DOHH2 (cell line): Measurements from ENCODE around the gene S100Z.

Experiments used
- H3F3A ChIP-seq: fragments of 200-600 bp; sonication (generic), shearing (Covaris generic); 2 replicates; pipeline ENCODE4 v1.6.0; 2016; ENCODE audit warnings: antibody characterized with exemption, mild to moderate bottlenecking; ENCODE audit not compliant: control insufficient read depth, insufficient read depth
- H3K27ac ChIP-seq: fragments of 200-600 bp; sonication (generic); 2 replicates; pipeline ENCODE4 v1.5.1; 2014; ENCODE audit warnings: low read depth, mild to moderate bottlenecking, low read length, moderate library complexity
- H3K27me3 ChIP-seq: fragments of 200-600 bp; sonication (generic); 2 replicates; pipeline ENCODE4 v1.6.1; 2014; ENCODE audit warnings: mild to moderate bottlenecking, low read length, mixed read lengths; ENCODE audit not compliant: control insufficient read depth
- H3K36me3 ChIP-seq: fragments of 200-600 bp; sonication (generic); 2 replicates; pipeline ENCODE4 v1.6.1; 2014; ENCODE audit warnings: mild to moderate bottlenecking, low read length, moderate library complexity, mixed read lengths; ENCODE audit not compliant: control insufficient read depth
- H3K4me1 ChIP-seq: fragments of 200-600 bp; sonication (generic); 2 replicates; pipeline ENCODE4 v1.6.1; 2014; ENCODE audit warnings: mild to moderate bottlenecking, low read length, mixed read lengths; ENCODE audit not compliant: control insufficient read depth
- H3K4me2 ChIP-seq: fragments of 200-600 bp; sonication (generic); 2 replicates; pipeline ENCODE4 v1.6.0; 2014; ENCODE audit warnings: mild to moderate bottlenecking, low read length, moderate library complexity
- H3K4me3 ChIP-seq: fragments of 200-600 bp; sonication (generic); 2 replicates; pipeline ENCODE4 v1.5.1; 2014; ENCODE audit warnings: mild to moderate bottlenecking, low read length, mixed read lengths
- H3K79me2 ChIP-seq: fragments of 200-600 bp; sonication (generic); 2 replicates; pipeline ENCODE4 v1.6.1; 2014; ENCODE audit warnings: mild to moderate bottlenecking, low read length, mixed read lengths; ENCODE audit not compliant: control insufficient read depth
- H3K9me2 ChIP-seq: fragments of 200-600 bp; sonication (generic); replicated peaks from 2 replicates; pipeline ENCODE4 v1.6.1; 2014; ENCODE audit warnings: mild to moderate bottlenecking, low read length, mixed read lengths; ENCODE audit not compliant: control insufficient read depth
- H3K9me3 ChIP-seq: fragments of 200-600 bp; sonication (generic); 2 replicates; pipeline ENCODE4 v1.6.1; 2014; ENCODE audit warnings: antibody characterized with exemption, low read length, mixed read lengths; ENCODE audit not compliant: control insufficient read depth, insufficient read depth
- H4K20me1 ChIP-seq: fragments of 200-600 bp; sonication (generic); 2 replicates; pipeline ENCODE4 v1.6.0; 2014; ENCODE audit warnings: low read depth, mild to moderate bottlenecking, antibody characterized with exemption, low read length, moderate library complexity; ENCODE audit not compliant: control insufficient read depth, insufficient read depth
- CTCF ChIP-seq: fragments of 200-600 bp; sonication (generic); IDR thresholded peaks from one replicate; pipeline ENCODE4 v1.5.1; 2014; ENCODE audit warnings: antibody characterized with exemption, mild to moderate bottlenecking, low read depth, low read length; ENCODE audit not compliant: poor library complexity, severe bottlenecking
- EZH2phosphoT487 ChIP-seq: fragments of 200-600 bp; sonication (generic); IDR thresholded peaks from 2 replicates; pipeline ENCODE4 v1.6.1; 2017; ENCODE audit warnings: borderline replicate concordance, mild to moderate bottlenecking, antibody characterized with exemption, low read length, moderate library complexity, mixed read lengths

The S100Z gene

GRCh38 chr5:76956033-76956432 is 106.2 kb downstream of the S100Z start:
- no peak for TF ChIP-seq EZH2phosphoT487
- Histone ChIP-seq H3K4me2 (no peak overlapping the region), H3K36me3 (peaks cover 69% of the 10 kb centered on the region)

GRCh38 chr5:76958991-76959767 is 109.4 kb downstream of the S100Z start:
- H3K9me2 ChIP-seq: no peaks in the 10 kb centered on the region
- no peak overlapping the region for H3K4me3 ChIP-seq
- H3K4me2 ChIP-seq: no peak overlapping the region
- H3K27ac ChIP-seq: no peak overlapping the region
- H3K79me2 ChIP-seq: no peaks in the 10 kb centered on the region
- no peaks in the 10 kb centered on the region for H3K27me3 ChIP-seq
- H3K4me1 ChIP-seq: no peaks in the 10 kb centered on the region
- peaks cover 86% of the 10 kb centered on the region for H3K36me3 ChIP-seq
- H3F3A ChIP-seq: 0 out of 2 replicates have a peak, but pooled peaks cover 4% of the 10 kb centered on the region
- no peaks in the 10 kb centered on the region for H4K20me1 ChIP-seq
- H3K9me3 ChIP-seq: no peaks in the 10 kb centered on the region
- TF ChIP-seq CTCF: no peak
- TF ChIP-seq EZH2phosphoT487: no peak

More at GRCh38 chr5:76956033-76956432, 106.2 kb downstream of the S100Z start:
- H3K4me3 ChIP-seq: no peak overlapping the region
- no peaks in the 10 kb centered on the region for H4K20me1 ChIP-seq
- no peak overlapping the region for H3K27ac ChIP-seq
- H3F3A ChIP-seq: 0 out of 2 replicates have a peak, but pooled peaks cover 4% of the 10 kb centered on the region
- H3K9me3 ChIP-seq: no peaks in the 10 kb centered on the region
- no peaks in the 10 kb centered on the region for H3K27me3 ChIP-seq
- no peaks in the 10 kb centered on the region for H3K79me2 ChIP-seq
- H3K4me1 ChIP-seq: no peaks in the 10 kb centered on the region
- no peaks in the 10 kb centered on the region for H3K9me2 ChIP-seq

- Histone ChIP-seq H3K36me3 (peaks cover 85% of the 10 kb centered on the region), H3K27me3 (no peaks in the 10 kb centered on the region), H4K20me1 (no peaks in the 10 kb centered on the region), H3K4me1 (no peaks in the 10 kb centered on the region), H3K9me2 (no peaks in the 10 kb centered on the region), H3K4me2 (no peak overlapping the region), H3F3A (0 out of 2 replicates have a peak, but pooled peaks cover 4% of the 10 kb centered on the region), H3K79me2 (no peaks in the 10 kb centered on the region), H3K9me3 (no peaks in the 10 kb centered on the region), H3K27ac (no peak overlapping the region), H3K4me3 (no peak overlapping the region)
- TF ChIP-seq CTCF (no peak), EZH2phosphoT487 (no peak)
Observed at GRCh38 chr5:76960004-76960625, 110.3 kb downstream of the S100Z start.

GRCh38 chr5:76964060-76964459 is 114.2 kb downstream of the S100Z start:
- Histone ChIP-seq H3K4me2 (no peak overlapping the region), H3K4me3 (no peak overlapping the region), H3K27ac (no peak overlapping the region), H3K36me3 (peaks cover 74% of the 10 kb centered on the region), H3K9me3 (no peaks in the 10 kb centered on the region), H3K4me1 (no peaks in the 10 kb centered on the region), H3F3A (0 out of 2 replicates have a peak, but pooled peaks cover 4% of the 10 kb centered on the region), H4K20me1 (no peaks in the 10 kb centered on the region), H3K79me2 (no peaks in the 10 kb centered on the region), H3K9me2 (no peaks in the 10 kb centered on the region), H3K27me3 (no peaks in the 10 kb centered on the region)
- TF ChIP-seq EZH2phosphoT487 (no peak), CTCF (no peak)
